H1 (cell line): Measurements from ENCODE around the gene FXR2. TPM values are rescaled to one million over a fixed set of nuclear protein-coding genes. Genes with fewer than 3 reads are reported as not detected.
A peak's percentile ranks its signal among the peaks of the same experiment; 100 is the strongest.

Source experiments
- CTCF ChIA-PET: fragments of 300-600 bp; sonication (Branson Sonifier 250); formaldehyde crosslinking; loops from one replicate; lab custom pipeline; 2021; ENCODE audit not compliant: partially characterized antibody; lab: Charles Lee
- POLR2A ChIA-PET: fragments of 300-600 bp; sonication (Branson Sonifier 250); formaldehyde crosslinking; loops from one replicate; lab custom pipeline; 2021; ENCODE audit warnings: inconsistent platforms; ENCODE audit not compliant: partially characterized antibody; lab: Charles Lee
- DNase-seq, 2 experiments: peaks; one replicate each; pipeline versions ENCODE4 v3.0.0 to v3.0.0-alpha.2; 2010 to 2022; ENCODE audit warnings: low spot score in 2 of 2, low read depth in 1 of 2, mixed read lengths in 1 of 2
- FAIRE-seq: peaks from 2 replicates; lab custom pipeline; 2011; peaks lifted over from hg19 to GRCh38; lab: Jason Lieb, UNC
- H2AFZ ChIP-seq: 2 replicates; pipeline ENCODE4 v1.8.1; 2012; ENCODE audit warnings: low read length, inconsistent platforms
- H2AK5ac ChIP-seq: 2 replicates; pipeline ENCODE4 v1.6.1; 2013; ENCODE audit warnings: low read depth, low read length
- H2BK120ac ChIP-seq: replicated peaks from 2 replicates; pipeline ENCODE3; 2013; ENCODE audit warnings: low read depth, low read length, inconsistent platforms
- H2BK12ac ChIP-seq: 2 replicates; pipeline ENCODE4 v1.6.1; 2013; ENCODE audit warnings: low read depth, low read length
- H2BK15ac ChIP-seq: 2 replicates; pipeline ENCODE4 v1.6.1; 2013; ENCODE audit warnings: low read length
- H2BK20ac ChIP-seq: 2 replicates; pipeline ENCODE4 v1.6.1; 2013; ENCODE audit warnings: low read length
- H2BK5ac ChIP-seq: 2 replicates; pipeline ENCODE4 v1.6.1; 2013; ENCODE audit warnings: low read depth, low read length
- H3K14ac ChIP-seq: 2 replicates; pipeline ENCODE4 v1.6.1; 2013; ENCODE audit warnings: inconsistent platforms; ENCODE audit not compliant: insufficient read length
- H3K18ac ChIP-seq: 2 replicates; pipeline ENCODE4 v1.6.1; 2013; ENCODE audit warnings: low read length; ENCODE audit errors: extremely low read depth
- H3K23ac ChIP-seq: 2 replicates; pipeline ENCODE4 v1.6.1; 2013; ENCODE audit warnings: inconsistent platforms; ENCODE audit not compliant: insufficient read length
- H3K23me2 ChIP-seq: 2 replicates; pipeline ENCODE4 v1.6.1; 2013; ENCODE audit warnings: low read depth, low read length
- H3K27ac ChIP-seq: 2 replicates; pipeline ENCODE4 v1.6.1; 2011; ENCODE audit warnings: low read depth, low read length, inconsistent platforms
- H3K27me3 ChIP-seq, 4 experiments: replicated peaks in 1 of 4; 1 replicate in 1 of 4; 2 replicates in 3 of 4; pipeline versions ENCODE4 v1.6.1 to v1.8.1; 2011 to 2013; ENCODE audit warnings: low read length in 3 of 4, mild to moderate bottlenecking in 3 of 4, inconsistent platforms in 2 of 4, mixed read lengths in 2 of 4, moderate library complexity in 1 of 4; ENCODE audit not compliant: control insufficient read depth in 3 of 4, insufficient read depth in 3 of 4; ENCODE audit errors: extremely low read depth in 1 of 4
- H3K36me3 ChIP-seq, 4 experiments: 2 replicates each; pipeline versions ENCODE4 v1.6.1 to v1.8.1; 2011 to 2013; ENCODE audit warnings: mild to moderate bottlenecking in 4 of 4, low read length in 3 of 4, moderate library complexity in 2 of 4, control low read depth in 1 of 4, inconsistent platforms in 1 of 4; ENCODE audit not compliant: insufficient read depth in 4 of 4, control insufficient read depth in 2 of 4
- H3K4ac ChIP-seq: replicated peaks from 2 replicates; pipeline ENCODE3; 2013; ENCODE audit warnings: low read length, low read depth, mixed read lengths, inconsistent platforms; ENCODE audit not compliant: insufficient read length
- H3K4me1 ChIP-seq, 4 experiments: replicated peaks in 1 of 4; 1 replicate in 1 of 4; 2 replicates in 3 of 4; pipeline versions ENCODE4 v1.6.1 to v1.8.1; 2011 to 2013; ENCODE audit warnings: low read length in 3 of 4, inconsistent platforms in 2 of 4, mixed read lengths in 1 of 4; ENCODE audit not compliant: insufficient read depth in 4 of 4, control insufficient read depth in 3 of 4
- H3K4me2 ChIP-seq, 2 experiments: 2 replicates each; pipeline versions ENCODE4 v1.6.1 to v1.8.1; 2011 to 2013; ENCODE audit warnings: low read depth in 2 of 2, low read length in 2 of 2, control low read depth in 1 of 2, inconsistent platforms in 1 of 2, mild to moderate bottlenecking in 1 of 2; ENCODE audit not compliant: insufficient read depth in 1 of 2
- H3K4me3 ChIP-seq, 4 experiments: fragments of 200-600, 300-600 bp in 1 of 4; sonication (generic), shearing (Covaris generic), sonication (Bioruptor Twin) in 1 of 4; 2 replicates each; pipeline versions ENCODE4 v1.5.1 to v1.8.1; 2011 to 2016; ENCODE audit warnings: low read length in 4 of 4, low read depth in 3 of 4, control low read depth in 2 of 4, inconsistent platforms in 2 of 4, mild to moderate bottlenecking in 2 of 4, mixed read lengths in 1 of 4, moderate library complexity in 1 of 4; ENCODE audit not compliant: insufficient read depth in 2 of 4; ENCODE audit errors: extremely low read depth in 1 of 4
- H3K56ac ChIP-seq: replicated peaks from 2 replicates; pipeline ENCODE3; 2013; ENCODE audit warnings: low read depth, mild to moderate bottlenecking, mixed read lengths, low read length, inconsistent platforms; ENCODE audit not compliant: insufficient read length
- H3K79me1 ChIP-seq: 2 replicates; pipeline ENCODE4 v1.6.1; 2013; ENCODE audit warnings: low read depth, low read length, control low read depth
- H3K79me2 ChIP-seq, 2 experiments: 2 replicates each; pipeline versions ENCODE4 v1.6.1 to v1.8.1; 2012 to 2013; ENCODE audit warnings: low read length in 2 of 2, mild to moderate bottlenecking in 2 of 2, inconsistent platforms in 1 of 2; ENCODE audit not compliant: insufficient read depth in 2 of 2, control insufficient read depth in 1 of 2
- H3K9ac ChIP-seq, 4 experiments: replicated peaks in 1 of 4; 1 replicate in 1 of 4; 2 replicates in 3 of 4; pipeline versions ENCODE4 v1.6.1 to v1.8.1; 2011 to 2013; ENCODE audit warnings: low read depth in 3 of 4, low read length in 3 of 4, control low read depth in 2 of 4, mild to moderate bottlenecking in 2 of 4, moderate library complexity in 2 of 4, inconsistent platforms in 1 of 4; ENCODE audit errors: extremely low read depth in 1 of 4
- H3K9me3 ChIP-seq, 2 experiments: 2 replicates each; pipeline versions ENCODE4 v1.6.1 to v1.8.1; 2012 to 2013; ENCODE audit warnings: mild to moderate bottlenecking in 2 of 2, moderate library complexity in 2 of 2, control low read depth in 1 of 2, inconsistent platforms in 1 of 2, low read depth in 1 of 2, low read length in 1 of 2, mixed read lengths in 1 of 2; ENCODE audit not compliant: insufficient read depth in 2 of 2
- H4K20me1 ChIP-seq, 2 experiments: replicated peaks in 1 of 2; 2 replicates each; pipeline versions ENCODE3 to v1.8.1; 2011 to 2013; ENCODE audit warnings: inconsistent platforms in 2 of 2, low read length in 2 of 2, mild to moderate bottlenecking in 1 of 2; ENCODE audit not compliant: insufficient read depth in 2 of 2, control insufficient read depth in 1 of 2
- H4K5ac ChIP-seq: 2 replicates; pipeline ENCODE4 v1.6.1; 2013; ENCODE audit warnings: low read length, low read depth, mixed read lengths, inconsistent platforms; ENCODE audit not compliant: insufficient read length
- H4K8ac ChIP-seq: 2 replicates; pipeline ENCODE4 v1.8.0; 2013; ENCODE audit warnings: mild to moderate bottlenecking, moderate library complexity, low read length, inconsistent platforms; ENCODE audit not compliant: insufficient read depth; ENCODE audit errors: extremely low read depth
- H4K91ac ChIP-seq: replicated peaks from 2 replicates; pipeline ENCODE3; 2013; ENCODE audit warnings: low read length, mixed read lengths, inconsistent platforms; ENCODE audit not compliant: insufficient read length
- ASH2L ChIP-seq: fragments of 200-600, 300-600 bp; sonication (generic); IDR thresholded peaks from one replicate; pipeline ENCODE4 v1.7.1; 2017; ENCODE audit warnings: low read length
- BCL11A ChIP-seq, 2 experiments: IDR thresholded peaks; one replicate each; pipeline ENCODE4 v1.6.1; 2011; ENCODE audit warnings: low read depth in 2 of 2, low read length in 2 of 2, mild to moderate bottlenecking in 2 of 2
- BRCA1 ChIP-seq: IDR thresholded peaks from 2 replicates; pipeline ENCODE4 v1.6.1; 2012; ENCODE audit warnings: low read depth, low read length, improper control_type of control experiment
- CREB1 ChIP-seq: IDR thresholded peaks from 2 replicates; pipeline ENCODE4 v1.6.1; 2012; ENCODE audit warnings: inconsistent platforms
- EGR1 ChIP-seq: IDR thresholded peaks from 2 replicates; pipeline ENCODE4 v1.6.1; 2011; ENCODE audit warnings: low read depth, low read length, borderline replicate concordance
- GTF2F1 ChIP-seq: IDR thresholded peaks from 2 replicates; pipeline ENCODE4 v1.6.1; 2012; ENCODE audit warnings: low read depth, low read length, improper control_type of control experiment, borderline replicate concordance
- MAFK ChIP-seq: IDR thresholded peaks from 2 replicates; pipeline ENCODE4 v1.6.1; 2012; ENCODE audit warnings: low read depth, mild to moderate bottlenecking, improper control_type of control experiment, low read length
- NRF1 ChIP-seq: IDR thresholded peaks from 2 replicates; pipeline ENCODE4 v1.6.1; 2011; ENCODE audit warnings: mild to moderate bottlenecking, low read depth, low read length, improper control_type of control experiment
- RAD21 ChIP-seq, 2 experiments: IDR thresholded peaks in 1 of 2; conservative IDR thresholded peaks in 1 of 2; 2 replicates each; pipeline ENCODE4 v1.6.1; 2011; ENCODE audit warnings: low read depth in 2 of 2, low read length in 2 of 2, improper control_type of control experiment in 1 of 2, inconsistent platforms in 1 of 2, mild to moderate bottlenecking in 1 of 2, moderate library complexity in 1 of 2
- RXRA ChIP-seq: IDR thresholded peaks from 2 replicates; pipeline ENCODE4 v1.6.1; 2011; ENCODE audit warnings: low read depth, mild to moderate bottlenecking, low read length, moderate library complexity; ENCODE audit not compliant: insufficient read depth
- SAP30 ChIP-seq: fragments of 300-600 bp; sonication (generic); IDR thresholded peaks from 2 replicates; pipeline ENCODE4 v1.7.1; 2012; ENCODE audit warnings: low read length, moderate library complexity, mild to moderate bottlenecking, inconsistent platforms; ENCODE audit not compliant: insufficient read depth, insufficient replicate concordance
- TAF1 ChIP-seq: IDR thresholded peaks from 2 replicates; pipeline ENCODE4 v1.6.1; 2011; ENCODE audit warnings: mild to moderate bottlenecking, low read depth, low read length
- ZNF274 ChIP-seq: IDR thresholded peaks from 2 replicates; pipeline ENCODE4 v1.7.0; 2012; ENCODE audit warnings: low read length, borderline replicate concordance; ENCODE audit errors: extremely low read depth
- WGBS, 2 experiments: shearing (Covaris generic) in 1 of 2; methylation state at CpG; one replicate each; pipeline versions ENCODE4 v1.1.6 to v1.1.7; 2013 to 2015; ENCODE audit warnings: low lambda C conversion rate in 2 of 2, mixed read lengths in 2 of 2, inconsistent platforms in 1 of 2, low coverage in 1 of 2, missing lambda C conversion rate in 1 of 2; ENCODE audit not compliant: insufficient replicate concordance in 2 of 2, insufficient coverage in 1 of 2, insufficient read length in 1 of 2; ENCODE audit errors: extremely low coverage in 1 of 2, missing lambda C conversion rate in 1 of 2; 5-methylcytosine and 5-hydroxymethylcytosine counted together
- polyA plus RNA-seq, 7 experiments: library from polyadenylated mRNA; depleted of rRNA in 3 of 7; stranded (reverse) in 5 of 7; unstranded in 2 of 7; fragments of >200 nt in 5 of 7; fragments of 200-250 nt in 2 of 7; gene quantifications; 1 replicate in 5 of 7; 2 replicates in 1 of 7; 4 replicates in 1 of 7; pipeline versions ENCODE4 v1.2.1 to v1.2.3, GENCODE V29; 2011 to 2013; ENCODE audit warnings: missing spikeins in 2 of 7, mixed read lengths in 2 of 7
- total RNA-seq: library from RNA; stranded (reverse); fragmentation: NEBNext Ultra II Directional; extraction: Animal tissue kit (Norgen Biotek cat#: 25700); gene quantifications from 2 replicates; pipeline ENCODE4 v1.2.1, GENCODE V29; 2021

Gene FXR2
- total and polyA plus RNA-seq, 2 of the 8 experiments (the other 6 are each of a cell fraction or from before 2014, with no cell fraction given), result 26.2 to 44.0 TPM

DNA sequence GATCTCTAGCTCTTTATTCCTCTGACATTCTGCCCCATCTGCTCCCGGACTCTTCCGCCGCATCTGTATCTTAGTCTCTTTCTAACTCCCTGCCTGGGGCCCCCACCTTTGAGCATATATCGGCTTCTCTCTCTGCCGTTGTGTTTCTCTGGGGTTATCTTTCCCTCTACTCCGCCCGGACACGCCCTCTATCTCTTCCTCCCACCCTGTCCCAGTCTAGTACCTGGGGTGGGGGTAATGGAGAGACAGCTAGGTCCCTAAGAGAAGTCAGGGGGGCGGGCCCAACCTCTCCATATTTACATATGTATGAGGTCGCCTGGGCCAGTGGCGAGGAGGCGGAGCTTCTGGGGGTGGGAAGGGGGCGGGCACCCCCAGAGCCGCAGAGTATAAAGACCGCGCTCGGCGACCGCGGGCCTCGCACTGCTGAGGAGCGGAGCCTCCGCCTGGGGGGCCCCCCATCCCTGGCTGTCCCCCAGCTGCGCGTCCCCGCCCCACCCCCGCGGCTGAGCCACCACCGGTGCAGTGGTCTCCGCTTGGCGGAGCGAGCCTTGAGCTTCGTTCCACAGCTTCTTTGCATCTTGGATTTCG lies 35.9 kb upstream of the FXR2 start, which contains the start of gene ATP1B2:
TSS of gene ATP1B2 (plus strand) at position 418 of the 588 bp plus-strand sequence. CDS start 593 bp downstream, outside the sequence.
- Histone ChIP-seq H3K36me3 (no peaks in the 10 kb centered on the region; a peak in 2 of 8 replicates), H4K5ac (no peak within 1 kb of the TSS), H4K8ac (no peak within 1 kb of the TSS), H3K18ac (peak within 1 kb of the TSS; percentile 40; the same call in 1 of the 2 replicates), H4K91ac (no peak within 1 kb of the TSS), H2AFZ (peak within 1 kb of the TSS; percentile 92; the same call in 1 of the 2 replicates), H3K56ac (no peak within 1 kb of the TSS), H3K27ac (no peak within 1 kb of the TSS), H3K27me3 (peaks cover 0 to 13% (median 4%) of the 10 kb centered on the region in 4 experiments; a peak in 4 of 7 replicates), H3K23ac (no peak within 1 kb of the TSS), H3K4ac (no peak within 1 kb of the TSS), H3K9ac (peak within 1 kb of the TSS in 1 of 4 experiments; percentile 13; a peak in 4 of 7 replicates), H3K79me2 (no peaks in the 10 kb centered on the region), H2AK5ac (no peak within 1 kb of the TSS), H3K4me2 (peak within 1 kb of the TSS; percentile 91 to 99), H2BK20ac (no peak within 1 kb of the TSS), H3K23me2 (peaks cover 15% of the 10 kb centered on the region), H3K4me1 (peaks cover 0 to 12% (median 8%) of the 10 kb centered on the region in 4 experiments; a peak in 5 of 7 replicates), H2BK12ac (no peak within 1 kb of the TSS), H3K14ac (no peak within 1 kb of the TSS), H3K4me3 (peak within 1 kb of the TSS; percentile 43 to 87 (median 63)), H2BK120ac (no peak within 1 kb of the TSS), H2BK5ac (no peak within 1 kb of the TSS), H2BK15ac (no peak within 1 kb of the TSS), H3K9me3 (no peaks in the 10 kb centered on the region), H4K20me1 (peaks cover 0 to 3% of the 10 kb centered on the region in 2 experiments), H3K79me1 (no peaks in the 10 kb centered on the region)
- ChIA-PET POLR2A (interaction anchor here (0.6 to 79.4 kb wide), 15 partner anchors 10 to 523 kb away, joined by 3 to 2272 read pairs (median 5); partner anchors contain the start of genes ATP1B2, CD68, DNAH2 and FXR2), CTCF (interaction anchor here (0.6 to 18.2 kb wide), 10 partner anchors 9 to 471 kb away, joined by 3 to 211 read pairs (median 6); partner anchors contain the start of genes FXR2, SHBG, TP53 and WRAP53)
- WGBS, 2 experiments, result 2% methylated on average over 11 of the region's 34 CpGs; no CpG with 5 or more reads in 1 of the 2 experiments
- DNase-seq (peak; percentile 72 to 90), FAIRE-seq (peak; percentile 85)
- TF ChIP-seq EGR1 (no peak), BRCA1 (no peak), NRF1 (no peak), MAFK (no peak), BCL11A (IDR thresholded peaks at IDR 0.05; ENCODE audit: low read depth in 2 of 2, low read length in 2 of 2) (no peak), SAP30 (no peak), ZNF274 (no peak), RXRA (no peak), ASH2L (peak; percentile 2), GTF2F1 (no peak), CREB1 (no peak), TAF1 (peak; percentile 60), RAD21 (IDR thresholded peaks at IDR 0.05 in 1 of 2, conservative IDR thresholded peaks at IDR 0.05 in 1 of 2; ENCODE audit: low read depth in 2 of 2, low read length in 2 of 2) (no peak)
